Measurements from ENCODE around the gene PPM1E.

PPM1E gene

DNA sequence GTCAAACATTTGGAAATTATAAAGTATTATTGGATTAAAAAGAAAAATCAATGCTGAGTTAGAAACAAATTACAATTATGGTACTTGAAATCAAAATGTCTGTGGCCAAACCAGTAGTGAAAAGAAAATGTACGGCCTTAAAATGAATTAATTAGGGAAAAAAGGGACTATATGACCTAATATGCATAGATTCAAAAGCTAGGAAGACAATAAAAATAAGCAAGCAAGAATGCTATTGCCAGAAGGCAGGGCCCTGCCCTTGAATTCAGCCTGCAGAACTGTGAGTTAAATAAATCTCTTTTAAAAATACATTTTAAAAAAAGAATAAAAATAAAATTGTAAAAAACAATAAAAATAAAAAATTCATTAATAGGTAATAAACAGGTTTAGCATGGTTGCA lies 262.4 kb downstream of the PPM1E start:
- Mint-ChIP-seq H3K36me3 (ENCODE audit: low read depth) (peaks cover 56% of the 10 kb centered on the region), H3K27ac (no peak overlapping the region), H3K27me3 (ENCODE audit: low read depth, poor library complexity) (no peaks in the 10 kb centered on the region), H3K9me3 (peaks cover 7% of the 10 kb centered on the region), H3K4me3 (no peak overlapping the region), H3K4me1 (peaks cover 6% of the 10 kb centered on the region)
- DNase-seq, result no peak
- no peak for TF ChIP-seq CTCF (IDR thresholded peaks at IDR 0.05)

DNA sequence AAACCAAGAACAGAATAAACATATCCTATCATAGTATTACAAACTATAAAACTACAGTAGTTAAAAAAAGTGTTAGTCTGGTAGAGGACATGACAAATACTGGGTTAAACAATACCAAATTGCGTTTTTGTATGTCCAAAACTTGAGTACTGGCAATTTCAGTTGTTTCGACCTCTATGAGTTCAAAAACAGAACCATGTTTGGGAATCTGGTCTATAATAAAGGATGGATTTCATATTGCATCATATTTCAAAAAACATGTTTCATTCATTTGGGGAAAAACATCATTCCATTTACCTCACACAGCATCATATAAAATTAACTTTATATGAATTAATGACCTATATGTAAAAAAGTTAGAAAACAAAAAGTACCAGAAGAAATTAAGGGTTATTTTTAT lies 269.3 kb downstream of the PPM1E start:
- TF ChIP-seq CTCF (IDR thresholded peaks at IDR 0.05), result no peak
- Mint-ChIP-seq H3K36me3 (ENCODE audit: low read depth) (peaks cover 35% of the 10 kb centered on the region), H3K4me3 (no peak overlapping the region), H3K9me3 (peaks cover 7% of the 10 kb centered on the region), H3K27ac (no peak overlapping the region), H3K27me3 (ENCODE audit: low read depth, poor library complexity) (peaks cover 1% of the 10 kb centered on the region), H3K4me1 (no peaks in the 10 kb centered on the region)
- no peak for DNase-seq

GRCh38 chr17:59026176-59026939 lies 270.7 kb downstream of the PPM1E start:
- no peak for DNase-seq
- TF ChIP-seq CTCF (IDR thresholded peaks at IDR 0.05), result no peak
- H3K27me3 Mint-ChIP-seq (ENCODE audit: low read depth, poor library complexity), result peaks cover 3% of the 10 kb centered on the region
- H3K27ac Mint-ChIP-seq, result no peak overlapping the region
- peaks cover 2% of the 10 kb centered on the region for H3K9me3 Mint-ChIP-seq
- H3K36me3 Mint-ChIP-seq (ENCODE audit: low read depth), result peaks cover 20% of the 10 kb centered on the region
- H3K4me1 Mint-ChIP-seq, result no peaks in the 10 kb centered on the region
- no peak overlapping the region for H3K4me3 Mint-ChIP-seq

- Mint-ChIP-seq H3K9me3 (no peaks in the 10 kb centered on the region), H3K4me1 (no peaks in the 10 kb centered on the region), H3K36me3 (ENCODE audit: low read depth) (peaks cover 21% of the 10 kb centered on the region), H3K27me3 (ENCODE audit: low read depth, poor library complexity) (peaks cover 3% of the 10 kb centered on the region), H3K4me3 (no peak overlapping the region), H3K27ac (peak overlapping the region; percentile 41)
- no peak for DNase-seq
- no peak for TF ChIP-seq CTCF (IDR thresholded peaks at IDR 0.05)
Observed at GRCh38 chr17:59027750-59028149, 272.1 kb downstream of the PPM1E start.

DNA sequence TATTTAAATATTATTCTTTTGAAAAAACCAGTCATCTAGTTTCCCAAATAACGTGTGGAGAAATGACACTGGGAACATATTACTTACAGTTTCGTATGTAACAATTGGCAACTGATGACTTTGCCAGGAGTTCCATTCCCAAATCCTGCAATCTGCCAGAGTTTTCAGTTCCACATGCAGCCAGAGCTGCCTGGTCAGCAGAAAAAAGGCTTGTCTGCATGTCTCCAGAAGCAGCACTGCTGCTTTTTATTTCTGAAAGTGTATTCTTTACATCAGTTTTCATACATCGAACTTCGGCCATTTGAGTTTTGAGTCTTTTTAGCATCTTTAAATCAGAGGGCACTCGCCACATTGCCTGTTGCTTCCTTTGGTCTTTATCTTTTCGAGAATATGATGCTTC lies 272.7 kb downstream of the PPM1E start:
- H3K27ac Mint-ChIP-seq, result no peak overlapping the region
- no peak for TF ChIP-seq CTCF (IDR thresholded peaks at IDR 0.05)
- no peak overlapping the region for H3K4me3 Mint-ChIP-seq
- no peaks in the 10 kb centered on the region for H3K4me1 Mint-ChIP-seq
- H3K9me3 Mint-ChIP-seq, result no peaks in the 10 kb centered on the region
- DNase-seq, result no peak
- peaks cover 23% of the 10 kb centered on the region for H3K36me3 Mint-ChIP-seq (ENCODE audit: low read depth)
- H3K27me3 Mint-ChIP-seq (ENCODE audit: low read depth, poor library complexity), result peaks cover 3% of the 10 kb centered on the region

GRCh38 chr17:59030811-59031210 lies 275.2 kb downstream of the PPM1E start:
- Mint-ChIP-seq H3K27me3 (ENCODE audit: low read depth, poor library complexity) (peaks cover 3% of the 10 kb centered on the region), H3K36me3 (ENCODE audit: low read depth) (peaks cover 23% of the 10 kb centered on the region), H3K4me1 (no peaks in the 10 kb centered on the region), H3K4me3 (no peak overlapping the region), H3K27ac (no peak overlapping the region), H3K9me3 (no peaks in the 10 kb centered on the region)
- TF ChIP-seq CTCF (IDR thresholded peaks at IDR 0.05), result no peak
- DNase-seq, result no peak

Measured in nephron progenitor cell (in vitro differentiated cells).